IMR-90 (cell line): ENCODE measurements around the gene FBXW8. TPM values are rescaled to one million over a fixed set of nuclear protein-coding genes. Genes with fewer than 3 reads are reported as not detected.

Experiments
- ATAC-seq: fragments of 200-7000 bp; cut with Tn5 transposase; 2 replicates; pipeline ENCODE4 v1.9.1; 2020; ENCODE audit warnings: low read depth, mild to moderate bottlenecking, moderate library complexity
- BruUV-seq: library from RNA; stranded (reverse); fragments of 400-500 nt; replicated peaks from 2 replicates; lab custom pipeline; 2021; lab: Mats Ljungman, UMichigan
- CTCF ChIA-PET: fragments of 300-600 bp; formaldehyde crosslinking; extraction: SDS; loops from one replicate; lab custom pipeline; 2021; ENCODE audit warnings: antibody characterized with exemption; lab: Yijun Ruan, JAX
- POLR2A ChIA-PET: fragments of 300-600 bp; sonication (Branson Sonifier 250); formaldehyde crosslinking; loops from one replicate; lab custom pipeline; 2022; ENCODE audit warnings: antibody characterized with exemption; ENCODE audit not compliant: unreplicated experiment; lab: Charles Lee
- DNase-seq: peaks from one replicate; pipeline ENCODE4 v3.0.0; 2013
- H2AFZ ChIP-seq: replicated peaks from 2 replicates; pipeline ENCODE3; 2013; ENCODE audit warnings: low read length, mild to moderate bottlenecking; ENCODE audit not compliant: poor library complexity
- H2AK5ac ChIP-seq: 2 replicates; pipeline ENCODE4 v1.6.1; 2013; ENCODE audit warnings: low read depth, low read length, inconsistent platforms
- H2AK9ac ChIP-seq: replicated peaks from 2 replicates; pipeline ENCODE3; 2013; ENCODE audit warnings: mild to moderate bottlenecking, low read depth, low read length, moderate library complexity; ENCODE audit not compliant: poor library complexity
- H2BK120ac ChIP-seq: 2 replicates; pipeline ENCODE4 v1.6.1; 2013; ENCODE audit warnings: low read depth, low read length, inconsistent platforms
- H2BK15ac ChIP-seq: 3 replicates; pipeline ENCODE4 v1.6.1; 2013; ENCODE audit warnings: low read depth, low read length, inconsistent platforms
- H2BK20ac ChIP-seq: 2 replicates; pipeline ENCODE4 v1.6.1; 2013; ENCODE audit warnings: low read depth, mild to moderate bottlenecking, inconsistent platforms, low read length, moderate library complexity
- H2BK5ac ChIP-seq: 2 replicates; pipeline ENCODE4 v1.6.1; 2013; ENCODE audit warnings: mild to moderate bottlenecking, low read depth, low read length, inconsistent platforms; ENCODE audit not compliant: poor library complexity, severe bottlenecking
- H3K14ac ChIP-seq: replicated peaks from 2 replicates; pipeline ENCODE4 v1.6.1; 2013; ENCODE audit warnings: low read depth, low read length, inconsistent platforms
- H3K18ac ChIP-seq: 2 replicates; pipeline ENCODE4 v1.6.1; 2013; ENCODE audit warnings: low read depth, low read length, control low read depth
- H3K23ac ChIP-seq: 2 replicates; pipeline ENCODE4 v1.6.1; 2013; ENCODE audit warnings: low read depth, low read length, inconsistent platforms
- H3K27ac ChIP-seq: 2 replicates; pipeline ENCODE4 v1.5.1; 2013; ENCODE audit warnings: mild to moderate bottlenecking, control low read depth, low read length; ENCODE audit not compliant: insufficient read depth
- H3K27me3 ChIP-seq: 2 replicates; pipeline ENCODE4 v1.6.1; 2013; ENCODE audit warnings: low read length; ENCODE audit not compliant: control insufficient read depth, insufficient read depth
- H3K36me3 ChIP-seq: 2 replicates; pipeline ENCODE4 v1.6.1; 2013; ENCODE audit warnings: low read length, mixed read lengths; ENCODE audit not compliant: control insufficient read depth, insufficient read depth
- H3K4ac ChIP-seq: 2 replicates; pipeline ENCODE4 v1.6.1; 2013; ENCODE audit warnings: low read depth, low read length, inconsistent platforms
- H3K4me1 ChIP-seq: 2 replicates; pipeline ENCODE4 v1.6.1; 2013; ENCODE audit warnings: low read length, mixed read lengths; ENCODE audit not compliant: control insufficient read depth, insufficient read depth
- H3K4me2 ChIP-seq: 2 replicates; pipeline ENCODE4 v1.6.1; 2013; ENCODE audit warnings: low read depth, mild to moderate bottlenecking, control low read depth, low read length, moderate library complexity
- H3K4me3 ChIP-seq: 2 replicates; pipeline ENCODE4 v1.5.1; 2013; ENCODE audit warnings: low read depth, mild to moderate bottlenecking, control low read depth, low read length, moderate library complexity; ENCODE audit not compliant: insufficient read depth
- H3K56ac ChIP-seq: 2 replicates; pipeline ENCODE4 v1.6.1; 2013; ENCODE audit warnings: low read length, inconsistent platforms; ENCODE audit not compliant: insufficient read depth; ENCODE audit errors: extremely low read depth
- H3K79me1 ChIP-seq, 2 experiments: 2 replicates each; pipeline ENCODE4 v1.6.1; 2013; ENCODE audit warnings: low read length in 2 of 2, inconsistent platforms in 1 of 2, low read depth in 1 of 2
- H3K9ac ChIP-seq: 2 replicates; pipeline ENCODE4 v1.6.1; 2013; ENCODE audit warnings: low read depth, low read length, control low read depth
- H3K9me1 ChIP-seq: 2 replicates; pipeline ENCODE4 v1.6.1; 2013; ENCODE audit warnings: low read length, inconsistent platforms; ENCODE audit not compliant: insufficient read depth
- H3K9me3 ChIP-seq: 2 replicates; pipeline ENCODE4 v1.6.1; 2013; ENCODE audit warnings: low read length; ENCODE audit not compliant: control insufficient read depth, insufficient read depth
- H4K20me1 ChIP-seq: 2 replicates; pipeline ENCODE4 v1.6.1; 2013; ENCODE audit warnings: low read length, inconsistent platforms; ENCODE audit not compliant: insufficient read depth
- H4K5ac ChIP-seq: 2 replicates; pipeline ENCODE4 v1.6.1; 2013; ENCODE audit warnings: mild to moderate bottlenecking, low read depth, low read length, control low read depth
- H4K8ac ChIP-seq, 2 experiments: 2 replicates each; pipeline ENCODE4 v1.6.1; 2013; ENCODE audit warnings: low read depth in 2 of 2, low read length in 2 of 2, control low read depth in 1 of 2, inconsistent platforms in 1 of 2
- H4K91ac ChIP-seq: 2 replicates; pipeline ENCODE4 v1.6.1; 2013; ENCODE audit warnings: low read depth, low read length, inconsistent platforms; ENCODE audit not compliant: insufficient read depth
- BHLHE40 ChIP-seq: fragments of 150-350 bp; IDR thresholded peaks from 2 replicates; pipeline ENCODE4 v1.6.1; 2016; ENCODE audit warnings: mild to moderate bottlenecking, low read depth, low read length
- CEBPB ChIP-seq: IDR thresholded peaks from 2 replicates; pipeline ENCODE4 v1.6.1; 2012; ENCODE audit warnings: low read depth, low read length, improper control_type of control experiment
- CHD1 ChIP-seq: IDR thresholded peaks from 2 replicates; pipeline ENCODE4 v1.6.1; 2012; ENCODE audit warnings: low read depth, low read length, improper control_type of control experiment
- FOS ChIP-seq: fragments of 150-350 bp; IDR thresholded peaks from 2 replicates; pipeline ENCODE4 v1.6.1; 2016; ENCODE audit warnings: low read depth, low read length
- MAZ ChIP-seq: IDR thresholded peaks from 2 replicates; pipeline ENCODE4 v1.6.1; 2012; ENCODE audit warnings: low read depth, mild to moderate bottlenecking, low read length, improper control_type of control experiment, moderate library complexity, borderline replicate concordance
- MXI1 ChIP-seq: IDR thresholded peaks from 2 replicates; pipeline ENCODE4 v1.6.1; 2012; ENCODE audit warnings: low read depth, mild to moderate bottlenecking, low read length, moderate library complexity, borderline replicate concordance
- NFE2L2 ChIP-seq: fragments of 150-350 bp; IDR thresholded peaks from 2 replicates; pipeline ENCODE4 v1.6.1; 2016; ENCODE audit warnings: low read depth, mild to moderate bottlenecking, low read length
- POLR2A ChIP-seq: IDR thresholded peaks from 2 replicates; pipeline ENCODE4 v1.6.1; 2012; ENCODE audit warnings: mild to moderate bottlenecking, low read depth, low read length
- RAD21 ChIP-seq: IDR thresholded peaks from 2 replicates; pipeline ENCODE4 v1.6.1; 2012; ENCODE audit warnings: low read length, improper control_type of control experiment
- RCOR1 ChIP-seq: IDR thresholded peaks from 2 replicates; pipeline ENCODE4 v1.6.1; 2012; ENCODE audit warnings: mild to moderate bottlenecking, low read length, improper control_type of control experiment; ENCODE audit not compliant: insufficient replicate concordance
- RFX5 ChIP-seq: IDR thresholded peaks from 2 replicates; pipeline ENCODE4 v1.8.0; 2012; ENCODE audit warnings: low read depth, mild to moderate bottlenecking, low read length, moderate library complexity
- SMC3 ChIP-seq: fragments of 150-350 bp; IDR thresholded peaks from 2 replicates; pipeline ENCODE4 v1.6.1; 2016; ENCODE audit warnings: low read depth, mild to moderate bottlenecking, antibody characterized with exemption, low read length, moderate library complexity
- WGBS, 2 experiments: methylation state at CpG; one replicate each; pipeline versions ENCODE4 v1.1.5 to v1.1.7; 2013; ENCODE audit warnings: missing lambda C conversion rate in 2 of 2; ENCODE audit not compliant: insufficient read length in 1 of 2; ENCODE audit errors: extremely low coverage in 2 of 2; 5-methylcytosine and 5-hydroxymethylcytosine counted together
- dilution Hi-C: fragments of 300-500 bp; cut with HindIII; formaldehyde crosslinking; loops from one replicate; pipeline ENCODE4 v1.14.3; 2018; ENCODE audit warnings: low sequenced_read_pairs; ENCODE audit not compliant: unreplicated experiment
- in situ Hi-C: fragments of 300-500 bp; cut with MboI; formaldehyde crosslinking; loops from 3 replicates; pipeline ENCODE4 v1.14.3; 2019; ENCODE audit warnings: low sequenced_read_pairs, inconsistent platforms, mixed read lengths
- intact Hi-C: fragments of 100-400 bp; cut with micrococcal nuclease; formaldehyde crosslinking; loops from 2 replicates; pipeline ENCODE4 v1.10.0; 2022
- polyA plus RNA-seq, 3 experiments: library from polyadenylated mRNA; depleted of rRNA; stranded (reverse); fragments of >200 nt; gene quantifications; 2 replicates each; pipeline ENCODE4 v1.2.3, GENCODE V29; 2012; ENCODE audit warnings: low replicate concordance in 1 of 3
- total RNA-seq: library from RNA; depleted of rRNA; stranded (reverse); fragments of >200 nt; gene quantifications from 2 replicates; pipeline ENCODE4 v1.2.3, GENCODE V29; 2012
- TF ChIP-seq, protein P1 (sequence below): fragments of 150-350 bp; IDR thresholded peaks from 2 replicates; pipeline ENCODE4 v1.6.1; 2017; ENCODE audit warnings: mild to moderate bottlenecking, antibody characterized with exemption, low read length, low read depth
- TF ChIP-seq, protein P2 (sequence below): fragments of 150-350 bp; IDR thresholded peaks from 2 replicates; pipeline ENCODE4 v1.6.1; 2016; ENCODE audit warnings: low read depth, mild to moderate bottlenecking, low read length, moderate library complexity, borderline replicate concordance

FBXW8 gene
- total and polyA plus RNA-seq, 2 of the 4 experiments (the other 2 are of a cell fraction), result 20.3 to 25.8 TPM

DNA sequence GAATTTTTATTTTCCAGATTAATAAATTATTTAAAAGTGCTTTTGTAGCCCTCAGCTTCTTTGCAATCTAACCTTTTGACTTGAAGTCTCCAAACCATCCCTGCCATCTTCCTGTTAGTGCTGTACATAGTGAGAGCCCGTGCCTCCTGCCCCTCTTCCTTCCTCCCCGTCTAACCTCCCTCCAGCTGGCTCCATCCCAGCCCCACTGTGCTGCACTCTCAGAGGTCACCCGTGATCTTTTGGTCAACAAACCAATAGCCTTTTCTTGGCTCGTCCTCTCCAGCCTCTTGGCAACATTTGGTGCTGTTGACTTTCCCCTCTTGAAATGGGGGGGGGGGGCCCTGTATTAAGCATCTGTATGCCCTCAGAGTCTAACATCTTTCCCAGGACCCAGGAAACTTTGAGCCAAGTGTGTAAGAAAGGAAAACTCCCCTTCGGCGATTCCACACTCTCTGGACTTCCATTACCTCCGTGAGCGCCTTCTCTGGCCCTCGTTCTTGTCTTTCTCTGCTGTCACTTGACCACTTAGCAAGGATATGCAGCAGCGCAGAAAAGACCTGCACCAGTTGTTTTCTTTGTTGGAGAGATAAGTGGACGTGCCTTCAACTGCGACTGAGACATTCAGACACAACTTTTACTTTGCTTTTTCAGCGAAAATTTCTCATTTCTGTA lies 44.1 kb downstream of the FBXW8 start:
- no peak overlapping the region for H3K14ac ChIP-seq
- peaks cover 16% of the 10 kb centered on the region for H3K9me1 ChIP-seq
- H3K9me3 ChIP-seq, result no peaks in the 10 kb centered on the region
- no peak overlapping the region for H3K18ac ChIP-seq
- H2BK15ac ChIP-seq, result no peak overlapping the region
- ATAC-seq (no peak), DNase-seq (no peak)
- no peak overlapping the region for H2AK9ac ChIP-seq
- no peak overlapping the region for H2BK5ac ChIP-seq
- no peak overlapping the region for H2AK5ac ChIP-seq
- dilution Hi-C loops (no loop called here), intact Hi-C loops (no loop called here), in situ Hi-C loops (no loop called here)
- no peak overlapping the region for H4K91ac ChIP-seq
- no peak overlapping the region for H3K4ac ChIP-seq
- H3K4me1 ChIP-seq, result peaks cover 8% of the 10 kb centered on the region; the same call in 1 of the 2 replicates
- H3K27me3 ChIP-seq, result no peaks in the 10 kb centered on the region
- H2BK20ac ChIP-seq, result no peak overlapping the region
- 20% methylated on average over 1 of the region's 13 CpGs; no CpG with 5 or more reads in 1 of the 2 experiments for WGBS, 2 experiments
- no peak overlapping the region for H2AFZ ChIP-seq
- H3K27ac ChIP-seq, result no peak overlapping the region
- H3K79me1 ChIP-seq, result peaks cover 10 to 50% of the 10 kb centered on the region in 2 experiments
- H4K20me1 ChIP-seq, result peaks cover 19% of the 10 kb centered on the region; the same call in 1 of the 2 replicates
- TF ChIP-seq, protein P1, sequence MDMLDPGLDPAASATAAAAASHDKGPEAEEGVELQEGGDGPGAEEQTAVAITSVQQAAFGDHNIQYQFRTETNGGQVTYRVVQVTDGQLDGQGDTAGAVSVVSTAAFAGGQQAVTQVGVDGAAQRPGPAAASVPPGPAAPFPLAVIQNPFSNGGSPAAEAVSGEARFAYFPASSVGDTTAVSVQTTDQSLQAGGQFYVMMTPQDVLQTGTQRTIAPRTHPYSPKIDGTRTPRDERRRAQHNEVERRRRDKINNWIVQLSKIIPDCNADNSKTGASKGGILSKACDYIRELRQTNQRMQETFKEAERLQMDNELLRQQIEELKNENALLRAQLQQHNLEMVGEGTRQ, result no peak
- TF ChIP-seq MXI1, result no peak
- no peak for TF ChIP-seq NFE2L2
- TF ChIP-seq FOS, result no peak
- no peak for TF ChIP-seq RFX5
- no peak for TF ChIP-seq POLR2A
- no peak for TF ChIP-seq MAZ
- TF ChIP-seq, protein P2, sequence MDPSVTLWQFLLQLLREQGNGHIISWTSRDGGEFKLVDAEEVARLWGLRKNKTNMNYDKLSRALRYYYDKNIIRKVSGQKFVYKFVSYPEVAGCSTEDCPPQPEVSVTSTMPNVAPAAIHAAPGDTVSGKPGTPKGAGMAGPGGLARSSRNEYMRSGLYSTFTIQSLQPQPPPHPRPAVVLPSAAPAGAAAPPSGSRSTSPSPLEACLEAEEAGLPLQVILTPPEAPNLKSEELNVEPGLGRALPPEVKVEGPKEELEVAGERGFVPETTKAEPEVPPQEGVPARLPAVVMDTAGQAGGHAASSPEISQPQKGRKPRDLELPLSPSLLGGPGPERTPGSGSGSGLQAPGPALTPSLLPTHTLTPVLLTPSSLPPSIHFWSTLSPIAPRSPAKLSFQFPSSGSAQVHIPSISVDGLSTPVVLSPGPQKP, result no peak
- TF ChIP-seq RAD21, result no peak
- TF ChIP-seq BHLHE40, result no peak
- TF ChIP-seq CHD1, result no peak
- no peak for TF ChIP-seq CEBPB
- TF ChIP-seq SMC3, result no peak
- TF ChIP-seq RCOR1, result no peak
- H3K4me3 ChIP-seq, result no peak overlapping the region
- peaks cover 5% of the 10 kb centered on the region for H3K36me3 ChIP-seq
- ChIA-PET CTCF (no interaction called here), POLR2A (no interaction called here)
- H3K4me2 ChIP-seq, result no peak overlapping the region
- no TSS peak for BruUV-seq
- H2BK120ac ChIP-seq, result no peak overlapping the region
- H3K9ac ChIP-seq, result no peak overlapping the region
- H3K23ac ChIP-seq, result no peak overlapping the region
- no peak overlapping the region for H4K5ac ChIP-seq
- no peak overlapping the region for H3K56ac ChIP-seq
- H4K8ac ChIP-seq, result no peak overlapping the region
